ENCODE measurements around the gene CSMD2.

DNA sequence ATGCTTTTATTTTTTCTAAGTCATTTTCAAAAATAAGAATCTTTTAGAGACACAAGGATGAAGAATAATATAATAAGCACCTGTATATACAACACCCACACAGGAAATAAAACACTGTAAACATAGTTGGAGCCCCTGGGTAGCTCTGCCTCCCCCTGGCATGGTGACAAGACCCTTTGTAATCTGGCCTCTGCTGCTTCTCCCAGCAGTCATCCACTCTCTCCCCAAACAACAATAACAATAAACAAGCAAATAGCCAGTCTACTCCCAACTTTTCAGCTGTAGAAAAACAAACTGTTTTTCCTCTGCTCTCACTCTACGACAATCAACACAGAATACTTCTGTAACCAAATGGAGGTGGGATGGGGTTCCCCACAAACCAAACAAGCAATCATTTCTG is 110.1 kb downstream of the CSMD2 start:
- TF ChIP-seq, protein P1, sequence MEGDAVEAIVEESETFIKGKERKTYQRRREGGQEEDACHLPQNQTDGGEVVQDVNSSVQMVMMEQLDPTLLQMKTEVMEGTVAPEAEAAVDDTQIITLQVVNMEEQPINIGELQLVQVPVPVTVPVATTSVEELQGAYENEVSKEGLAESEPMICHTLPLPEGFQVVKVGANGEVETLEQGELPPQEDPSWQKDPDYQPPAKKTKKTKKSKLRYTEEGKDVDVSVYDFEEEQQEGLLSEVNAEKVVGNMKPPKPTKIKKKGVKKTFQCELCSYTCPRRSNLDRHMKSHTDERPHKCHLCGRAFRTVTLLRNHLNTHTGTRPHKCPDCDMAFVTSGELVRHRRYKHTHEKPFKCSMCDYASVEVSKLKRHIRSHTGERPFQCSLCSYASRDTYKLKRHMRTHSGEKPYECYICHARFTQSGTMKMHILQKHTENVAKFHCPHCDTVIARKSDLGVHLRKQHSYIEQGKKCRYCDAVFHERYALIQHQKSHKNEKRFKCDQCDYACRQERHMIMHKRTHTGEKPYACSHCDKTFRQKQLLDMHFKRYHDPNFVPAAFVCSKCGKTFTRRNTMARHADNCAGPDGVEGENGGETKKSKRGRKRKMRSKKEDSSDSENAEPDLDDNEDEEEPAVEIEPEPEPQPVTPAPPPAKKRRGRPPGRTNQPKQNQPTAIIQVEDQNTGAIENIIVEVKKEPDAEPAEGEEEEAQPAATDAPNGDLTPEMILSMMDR (IDR thresholded peaks at IDR 0.05) = no peak
- TF ChIP-seq POLR2A (IDR thresholded peaks at IDR 0.05) = no peak
